Muscle of leg (tissue), 11 donors: ENCODE measurements around the gene DNAI4. TPM values are rescaled to one million over a fixed set of nuclear protein-coding genes. Genes with fewer than 3 reads are reported as not detected.
A peak's percentile ranks its signal among the peaks of the same experiment; 100 is the strongest.

Experiments
- DNase-seq: peaks from one replicate; pipeline ENCODE4 v3.0.0; 2013
- H3K27ac ChIP-seq: one replicate; pipeline ENCODE4 v1.5.1; 2013; ENCODE audit warnings: mild to moderate bottlenecking, low read length, control low read depth
- H3K27me3 ChIP-seq: one replicate; pipeline ENCODE4 v1.6.1; 2013; ENCODE audit warnings: low read length; ENCODE audit not compliant: control insufficient read depth, insufficient read depth
- H3K36me3 ChIP-seq: one replicate; pipeline ENCODE4 v1.6.1; 2013; ENCODE audit warnings: low read length; ENCODE audit not compliant: control insufficient read depth, insufficient read depth
- H3K4me1 ChIP-seq: one replicate; pipeline ENCODE4 v1.6.1; 2013; ENCODE audit warnings: low read length; ENCODE audit not compliant: control insufficient read depth, insufficient read depth
- H3K4me3 ChIP-seq: one replicate; pipeline ENCODE4 v1.5.1; 2013; ENCODE audit warnings: low read length, control low read depth
- H3K9me3 ChIP-seq: replicated peaks from 2 replicates; pipeline ENCODE4 v1.6.1; 2013; ENCODE audit warnings: low read depth, low read length; ENCODE audit not compliant: control insufficient read depth
- WGBS: methylation state at CpG from one replicate; pipeline ENCODE4 v1.1.5; 2013; ENCODE audit warnings: missing lambda C conversion rate; ENCODE audit not compliant: insufficient coverage; 5-methylcytosine and 5-hydroxymethylcytosine counted together
- polyA plus RNA-seq, 8 donors: library from polyadenylated mRNA; unstranded; fragments of 120-200 nt; gene quantifications; one replicate each; pipeline versions ENCODE4 v1.2.1 to v1.2.3, GENCODE V29; 2013; ENCODE audit warnings: inconsistent platforms in 1 of 8, low replicate concordance in 1 of 8; ENCODE audit not compliant: insufficient read length in 8 of 8, insufficient read depth in 1 of 8
- total RNA-seq: library from RNA; stranded (reverse); fragments of 120-200 nt; gene quantifications from one replicate; pipeline ENCODE4 v1.2.4, GENCODE V29; 2013

Gene DNAI4
- total and polyA plus RNA-seq, 9 donors: 2.1 to 9.2 (median 3.3) TPM

- Histone ChIP-seq H3K36me3 (no peaks in the 10 kb centered on the region), H3K27me3 (no peaks in the 10 kb centered on the region), H3K4me3 (peak overlapping the region; percentile 87), H3K9me3 (no peaks in the 10 kb centered on the region), H3K4me1 (peaks cover 10% of the 10 kb centered on the region), H3K27ac (peak overlapping the region; percentile 97)
- WGBS: under 1% methylated on average over 48 of the region's 83 CpGs
- DNase-seq: peak; percentile 98
Observed at GRCh38 chr1:66929999-66930822, 5.6 kb upstream of the DNAI4 start.

GRCh38 chr1:66929691-66929998, 5.0 kb upstream of the DNAI4 start:
- WGBS: 0% methylated on average over 3 of the region's 9 CpGs
- H3K27ac ChIP-seq: peak overlapping the region; percentile 97

GRCh38 chr1:66929146-66929688, 4.6 kb upstream of the DNAI4 start:
- peak overlapping the region; percentile 87 for H3K4me3 ChIP-seq
- H3K4me1 ChIP-seq: peaks cover 7% of the 10 kb centered on the region
- no peaks in the 10 kb centered on the region for H3K36me3 ChIP-seq
- H3K27me3 ChIP-seq: no peaks in the 10 kb centered on the region
- no CpG with 5 or more reads among the region's 3 CpGs for WGBS
- DNase-seq: peak; percentile 6
- peak overlapping the region; percentile 97 for H3K27ac ChIP-seq
- no peaks in the 10 kb centered on the region for H3K9me3 ChIP-seq

More at GRCh38 chr1:66929691-66929998, 5.0 kb upstream of the DNAI4 start:
- Histone ChIP-seq H3K4me3 (peak overlapping the region; percentile 87), H3K27me3 (no peaks in the 10 kb centered on the region), H3K36me3 (no peaks in the 10 kb centered on the region), H3K4me1 (peaks cover 10% of the 10 kb centered on the region), H3K9me3 (no peaks in the 10 kb centered on the region)
- DNase-seq: no peak

- Histone ChIP-seq H3K36me3 (no peaks in the 10 kb centered on the region), H3K27ac (no peak overlapping the region), H3K27me3 (no peaks in the 10 kb centered on the region), H3K4me3 (no peak overlapping the region), H3K4me1 (peaks cover 16% of the 10 kb centered on the region), H3K9me3 (no peaks in the 10 kb centered on the region)
- no peak for DNase-seq
Observed at GRCh38 chr1:66927528-66927927, 2.9 kb upstream of the DNAI4 start.

- H3K4me1 ChIP-seq: peaks cover 16% of the 10 kb centered on the region
- no peaks in the 10 kb centered on the region for H3K9me3 ChIP-seq
- H3K27ac ChIP-seq: peak overlapping the region; percentile 95
- H3K27me3 ChIP-seq: no peaks in the 10 kb centered on the region
- H3K4me3 ChIP-seq: peak overlapping the region; percentile 62
- H3K36me3 ChIP-seq: no peaks in the 10 kb centered on the region
- DNase-seq: peak; percentile 9
- WGBS: 8% methylated on average over 3 of the region's 9 CpGs
Observed at GRCh38 chr1:66925944-66926343, 1.3 kb upstream of the DNAI4 start.

- Histone ChIP-seq H3K27ac (peak overlapping the region; percentile 95), H3K9me3 (no peaks in the 10 kb centered on the region)
Observed at GRCh38 chr1:66925558-66925910, 878 bp upstream of the DNAI4 start.

GRCh38 chr1:66920543-66920942, 4.1 kb downstream of the DNAI4 start:
- H3K4me1 ChIP-seq: peaks cover 9% of the 10 kb centered on the region
- no peaks in the 10 kb centered on the region for H3K9me3 ChIP-seq
- H3K27ac ChIP-seq: no peak overlapping the region
- no peaks in the 10 kb centered on the region for H3K36me3 ChIP-seq
- no peak for DNase-seq
- H3K4me3 ChIP-seq: no peak overlapping the region
- WGBS: no CpG with 5 or more reads among the region's 2 CpGs
- H3K27me3 ChIP-seq: no peaks in the 10 kb centered on the region

More at GRCh38 chr1:66925558-66925910, 878 bp upstream of the DNAI4 start:
- Histone ChIP-seq H3K27me3 (no peaks in the 10 kb centered on the region), H3K4me1 (peaks cover 16% of the 10 kb centered on the region), H3K36me3 (no peaks in the 10 kb centered on the region), H3K4me3 (peak overlapping the region; percentile 62)
- WGBS: 0% methylated on average over 8 of the region's 11 CpGs
- DNase-seq: no peak

- Histone ChIP-seq H3K27me3 (no peaks in the 10 kb centered on the region), H3K9me3 (no peaks in the 10 kb centered on the region), H3K27ac (no peak overlapping the region), H3K4me3 (no peak overlapping the region), H3K4me1 (peaks cover 9% of the 10 kb centered on the region), H3K36me3 (no peaks in the 10 kb centered on the region)
- WGBS: no CpG with 5 or more reads among the region's 3 CpGs
- DNase-seq: no peak
Observed at GRCh38 chr1:66919828-66920227, 4.8 kb downstream of the DNAI4 start.

GRCh38 chr1:66919063-66919462, 5.6 kb downstream of the DNAI4 start:
- 63% methylated on average over 1 of the region's 1 CpG for WGBS
- no peaks in the 10 kb centered on the region for H3K36me3 ChIP-seq

GRCh38 chr1:66917476-66917875, 7.2 kb downstream of the DNAI4 start:
- Histone ChIP-seq H3K27me3 (no peaks in the 10 kb centered on the region), H3K9me3 (no peaks in the 10 kb centered on the region), H3K27ac (no peak overlapping the region), H3K4me3 (no peak overlapping the region), H3K4me1 (no peaks in the 10 kb centered on the region), H3K36me3 (no peaks in the 10 kb centered on the region)
- DNase-seq: no peak
- no CpG with 5 or more reads among the region's 1 CpG for WGBS

More at GRCh38 chr1:66919063-66919462, 5.6 kb downstream of the DNAI4 start:
- peaks cover 8% of the 10 kb centered on the region for H3K4me1 ChIP-seq
- no peak for DNase-seq
- H3K27me3 ChIP-seq: no peaks in the 10 kb centered on the region
- no peaks in the 10 kb centered on the region for H3K9me3 ChIP-seq
- H3K4me3 ChIP-seq: no peak overlapping the region
- H3K27ac ChIP-seq: no peak overlapping the region
